Suprapubic skin (tissue), 4 donors: ENCODE measurements around the gene TBX4. TPM values are rescaled to one million over a fixed set of nuclear protein-coding genes. Genes with fewer than 3 reads are reported as not detected.
"Not testable (repeated sequence)": the region's sequence is repeated elsewhere in the genome, so short reads cannot be mapped to it uniquely, and the experiment has no call there.

ENCODE experiments used
- DNase-seq, 2 donors: peaks; one replicate each; pipeline ENCODE4 v3.0.0-alpha.2; 2019; ENCODE audit warnings: low spot score in 2 of 2
- H3K27ac ChIP-seq: fragments of 200-600 bp; sonication (generic); one replicate; pipeline ENCODE4 v1.5.1; 2019
- H3K27me3 ChIP-seq: fragments of 200-600 bp; sonication (generic); one replicate; pipeline ENCODE4 v1.5.1; 2019
- H3K36me3 ChIP-seq: fragments of 200-600 bp; sonication (generic); one replicate; pipeline ENCODE4 v1.5.1; 2019
- H3K4me1 ChIP-seq: fragments of 200-600 bp; sonication (generic); one replicate; pipeline ENCODE4 v1.5.1; 2019
- H3K4me3 ChIP-seq: fragments of 200-600 bp; sonication (generic); one replicate; pipeline ENCODE4 v1.5.1; 2019; ENCODE audit warnings: mild to moderate bottlenecking
- H3K9me3 ChIP-seq: fragments of 200-600 bp; sonication (generic); one replicate; pipeline ENCODE4 v1.5.1; 2019
- CTCF ChIP-seq, 2 donors: fragments of 200-600 bp in 1 of 2; fragments of 450-650 bp in 1 of 2; sonication (generic) in 1 of 2; IDR thresholded peaks; one replicate each; pipeline ENCODE4 v1.5.1; 2016 to 2019; ENCODE audit warnings: antibody characterized with exemption in 2 of 2, mild to moderate bottlenecking in 1 of 2, moderate library complexity in 1 of 2
- EP300 ChIP-seq: sonication (generic); formaldehyde crosslinking; IDR thresholded peaks from one replicate; pipeline ENCODE4 v1.6.1; 2017; ENCODE audit warnings: antibody characterized with exemption
- POLR2A ChIP-seq, 2 donors: fragments of 450-650 bp; IDR thresholded peaks; one replicate each; pipeline ENCODE4 v1.6.1; 2017; ENCODE audit warnings: antibody characterized with exemption in 2 of 2, mild to moderate bottlenecking in 2 of 2, moderate library complexity in 2 of 2
- POLR2AphosphoS5 ChIP-seq, 3 donors: sonication (generic); formaldehyde crosslinking; IDR thresholded peaks; one replicate each; pipeline ENCODE4 v1.6.1; 2017; ENCODE audit warnings: antibody characterized with exemption in 3 of 3
- WGBS: methylation state at CpG from one replicate; pipeline ENCODE4 v1.1.5; 2018; 5-methylcytosine and 5-hydroxymethylcytosine counted together
- total RNA-seq, 4 donors: library from RNA; depleted of rRNA; stranded (reverse); fragments of >200 nt; gene quantifications; one replicate each; pipeline ENCODE4 v1.1.0, GENCODE V29; 2016

TBX4 gene
- total RNA-seq, 4 donors from 2014 or later: 0.30 to 0.56 TPM; not detected in 2

- DNase-seq: no peak
Measured at GRCh38 chr17:61447358-61447757, 4.9 kb upstream of the TBX4 start.

GRCh38 chr17:61448042-61448441, 4.2 kb upstream of the TBX4 start:
- DNase-seq: no peak
- Histone ChIP-seq H3K4me3 (no peak overlapping the region), H3K9me3 (no peaks in the 10 kb centered on the region), H3K36me3 (no peaks in the 10 kb centered on the region), H3K27me3 (peaks cover 60% of the 10 kb centered on the region), H3K27ac (no peak overlapping the region), H3K4me1 (peaks cover 14% of the 10 kb centered on the region)
- TF ChIP-seq POLR2A (IDR thresholded peaks at IDR 0.05) (no peak), POLR2AphosphoS5 (IDR thresholded peaks at IDR 0.05) (no peak), CTCF (IDR thresholded peaks at IDR 0.05) (no peak), EP300 (no peak)
- WGBS: 85% methylated on average over 2 of the region's 2 CpGs

More at GRCh38 chr17:61447358-61447757, 4.9 kb upstream of the TBX4 start:
- Histone ChIP-seq H3K36me3 (no peaks in the 10 kb centered on the region), H3K4me3 (no peak overlapping the region), H3K27me3 (peaks cover 56% of the 10 kb centered on the region), H3K27ac (no peak overlapping the region), H3K9me3 (no peaks in the 10 kb centered on the region), H3K4me1 (peaks cover 9% of the 10 kb centered on the region)
- TF ChIP-seq CTCF (IDR thresholded peaks at IDR 0.05) (no peak), POLR2A (IDR thresholded peaks at IDR 0.05) (no peak), POLR2AphosphoS5 (IDR thresholded peaks at IDR 0.05) (no peak), EP300 (no peak)

- not testable (repeated sequence) for DNase-seq, H3K27ac ChIP-seq, H3K36me3 ChIP-seq, H3K4me3 ChIP-seq, H3K9me3 ChIP-seq
- 91% methylated on average over 4 of the region's 4 CpGs for WGBS
- Histone ChIP-seq H3K4me1 (peaks cover 15% of the 10 kb centered on the region), H3K27me3 (peaks cover 59% of the 10 kb centered on the region)
Measured at GRCh38 chr17:61449140-61449539, 3.1 kb upstream of the TBX4 start.

GRCh38 chr17:61449707-61450640, 2.2 kb upstream of the TBX4 start:
- H3K27ac ChIP-seq: no peak overlapping the region

GRCh38 chr17:61450641-61451537, 1.3 kb upstream of the TBX4 start:
- H3K4me3 ChIP-seq: peak overlapping the region; percentile 43

More at GRCh38 chr17:61449707-61450640, 2.2 kb upstream of the TBX4 start:
- Histone ChIP-seq H3K9me3 (no peaks in the 10 kb centered on the region), H3K36me3 (no peaks in the 10 kb centered on the region), H3K4me3 (no peak overlapping the region), H3K27me3 (peaks cover 59% of the 10 kb centered on the region), H3K4me1 (peaks cover 21% of the 10 kb centered on the region)
- no peak for DNase-seq
- WGBS: 93% methylated on average over 9 of the region's 9 CpGs
- TF ChIP-seq EP300 (no peak), POLR2AphosphoS5 (IDR thresholded peaks at IDR 0.05) (no peak), CTCF (IDR thresholded peaks at IDR 0.05) (no peak), POLR2A (IDR thresholded peaks at IDR 0.05) (no peak)

More at GRCh38 chr17:61450641-61451537, 1.3 kb upstream of the TBX4 start:
- TF ChIP-seq POLR2A (IDR thresholded peaks at IDR 0.05) (no peak), CTCF (IDR thresholded peaks at IDR 0.05) (no peak), POLR2AphosphoS5 (IDR thresholded peaks at IDR 0.05) (no peak), EP300 (no peak)
- no peaks in the 10 kb centered on the region for H3K36me3 ChIP-seq
- WGBS: 85% methylated on average over 19 of the region's 19 CpGs
- DNase-seq: peak in 1 of 2 donors; percentile 34
- peaks cover 62% of the 10 kb centered on the region for H3K27me3 ChIP-seq
- H3K9me3 ChIP-seq: no peaks in the 10 kb centered on the region
- peaks cover 21% of the 10 kb centered on the region for H3K4me1 ChIP-seq
- no peak overlapping the region for H3K27ac ChIP-seq
